Measurements from ENCODE around the gene FNBP1L. TPM values are rescaled to one million over a fixed set of nuclear protein-coding genes. Genes with fewer than 3 reads are reported as not detected.
"Not testable (repeated sequence)": the region's sequence is repeated elsewhere in the genome, so short reads cannot be mapped to it uniquely, and the experiment has no call there.

FNBP1L gene
- total RNA-seq, 1 experiment from 2014 or later = 0.41 TPM

DNA sequence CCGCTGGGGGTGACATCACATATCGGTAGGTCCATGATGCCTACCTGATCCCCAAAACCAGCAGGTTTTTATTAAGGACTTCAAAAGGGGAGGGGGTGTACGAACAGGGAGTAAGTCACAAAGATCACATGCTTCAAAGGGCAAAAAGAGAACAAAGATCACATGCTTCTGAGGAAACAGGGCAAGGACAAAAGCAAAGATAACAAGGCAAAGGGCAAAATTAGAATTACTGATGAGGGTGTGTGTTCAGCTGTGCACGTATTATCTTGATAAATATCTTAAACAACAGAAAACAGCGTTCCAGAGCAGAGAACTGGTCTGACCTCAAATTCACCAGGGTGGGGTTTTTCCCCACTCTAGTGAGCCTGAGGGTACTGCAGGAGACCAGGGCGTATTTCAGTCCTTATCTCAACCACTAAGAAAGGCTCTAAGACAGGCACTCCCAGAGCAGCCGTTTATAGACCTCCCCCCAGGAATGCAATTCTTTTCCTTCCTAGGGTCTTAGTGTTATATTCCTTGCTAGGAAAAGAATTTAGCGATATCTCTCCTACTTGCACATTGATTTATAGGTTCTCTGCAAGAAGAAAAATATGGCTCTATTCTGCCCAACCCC is 31.3 kb downstream of the FNBP1L start:
- H3K27ac ChIP-seq (ENCODE audit: low read length); H3K79me2 ChIP-seq (ENCODE audit: low read length); H3K4me2 ChIP-seq (ENCODE audit: low read depth, low read length, poor library complexity, severe bottlenecking); H3K4me3 ChIP-seq (ENCODE audit: low read length); H3K9me2 ChIP-seq (replicated peaks; ENCODE audit: insufficient read depth, low read length); H3K9ac ChIP-seq (ENCODE audit: low read length); H3K27me3 ChIP-seq (ENCODE audit: low read length); DNase-seq; H2AFZ ChIP-seq (ENCODE audit: low read length); H4K20me1 ChIP-seq (ENCODE audit: insufficient read depth, low read depth, low read length); H3K4me1 ChIP-seq (ENCODE audit: low read length); H3K36me3 ChIP-seq (ENCODE audit: insufficient read depth, low read length); H3K9me3 ChIP-seq (ENCODE audit: low read length): not testable (repeated sequence)

DNA sequence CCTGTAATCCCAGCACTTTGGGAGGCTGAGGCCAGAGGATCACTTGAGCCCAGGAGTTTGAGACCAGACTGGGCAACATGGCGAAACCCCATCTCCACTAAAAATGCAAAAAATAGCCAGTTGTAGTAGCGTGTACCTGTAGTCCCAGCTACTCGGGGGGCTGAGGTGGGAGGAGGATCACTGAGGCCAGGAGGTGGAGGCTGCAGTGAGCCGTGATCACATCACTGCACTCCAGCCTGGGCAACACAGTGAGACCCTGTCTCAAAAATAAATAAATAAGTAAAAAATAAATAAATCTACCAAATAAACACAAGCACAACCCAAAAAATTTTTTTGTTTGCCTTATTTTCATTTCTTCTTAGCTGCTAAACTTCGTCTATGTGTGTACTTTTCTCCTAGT is 34.0 kb downstream of the FNBP1L start:
- H3K9ac ChIP-seq (ENCODE audit: low read length); H3K27me3 ChIP-seq (ENCODE audit: low read length); H3K4me2 ChIP-seq (ENCODE audit: low read depth, low read length, poor library complexity, severe bottlenecking); H3K36me3 ChIP-seq (ENCODE audit: insufficient read depth, low read length); H3K79me2 ChIP-seq (ENCODE audit: low read length); H3K9me2 ChIP-seq (replicated peaks; ENCODE audit: insufficient read depth, low read length); H3K4me3 ChIP-seq (ENCODE audit: low read length); DNase-seq; H3K9me3 ChIP-seq (ENCODE audit: low read length); H2AFZ ChIP-seq (ENCODE audit: low read length); H3K27ac ChIP-seq (ENCODE audit: low read length); H3K4me1 ChIP-seq (ENCODE audit: low read length); H4K20me1 ChIP-seq (ENCODE audit: insufficient read depth, low read depth, low read length): not testable (repeated sequence)

DNA sequence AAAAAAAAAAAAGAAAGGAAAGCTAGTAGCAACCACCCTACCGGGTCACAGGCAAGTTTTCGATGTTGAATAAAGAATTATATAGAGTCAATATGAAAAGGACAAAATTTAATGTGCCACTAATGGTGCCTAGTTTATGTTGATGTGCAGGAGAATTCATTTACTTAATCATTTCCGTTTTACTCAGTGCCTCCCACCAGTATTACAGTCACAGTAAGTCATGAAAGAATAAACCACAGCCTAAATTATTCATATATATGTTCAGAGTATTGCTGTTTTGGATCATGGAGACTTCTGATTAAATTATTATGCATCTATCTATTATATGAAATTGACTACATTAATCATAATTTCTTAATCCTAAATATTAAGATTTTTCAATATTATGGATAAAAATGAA is 35.3 kb downstream of the FNBP1L start:
- Histone ChIP-seq H3K27me3 (ENCODE audit: low read length) (no peaks in the 10 kb centered on the region), H3K4me1 (ENCODE audit: low read length) (no peaks in the 10 kb centered on the region), H3K9ac (ENCODE audit: low read length) (no peak overlapping the region), H3K27ac (ENCODE audit: low read length) (no peak overlapping the region), H2AFZ (ENCODE audit: low read length) (no peak overlapping the region), H3K36me3 (ENCODE audit: insufficient read depth, low read length) (no peaks in the 10 kb centered on the region), H4K20me1 (ENCODE audit: insufficient read depth, low read depth, low read length) (no peaks in the 10 kb centered on the region), H3K4me2 (ENCODE audit: low read depth, low read length, poor library complexity, severe bottlenecking) (no peak overlapping the region), H3K9me3 (ENCODE audit: low read length) (no peaks in the 10 kb centered on the region), H3K9me2 (replicated peaks; ENCODE audit: insufficient read depth, low read length) (no peaks in the 10 kb centered on the region), H3K4me3 (ENCODE audit: low read length) (no peak overlapping the region), H3K79me2 (ENCODE audit: low read length) (no peaks in the 10 kb centered on the region)
- DNase-seq = no peak

DNA sequence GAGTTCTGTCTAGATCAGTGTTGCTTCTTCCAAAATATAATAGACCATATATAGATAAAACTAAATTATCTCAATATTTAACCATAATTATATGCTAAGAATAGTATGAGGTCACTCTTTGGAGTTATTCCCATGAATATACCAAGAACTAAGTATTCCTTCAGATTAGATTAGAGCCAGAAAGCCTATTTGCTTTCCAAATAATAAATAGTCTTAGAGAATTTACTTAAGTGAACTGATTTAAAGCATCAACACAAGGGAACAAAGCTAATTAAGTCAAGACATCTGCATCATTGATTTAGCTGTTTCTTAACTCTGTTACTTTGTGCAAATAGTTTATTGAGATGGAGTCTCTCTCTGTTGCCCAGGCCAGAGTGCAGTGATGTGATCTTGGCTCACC is 35.7 kb downstream of the FNBP1L start:
- Histone ChIP-seq H2AFZ (ENCODE audit: low read length) (no peak overlapping the region), H3K27me3 (ENCODE audit: low read length) (no peaks in the 10 kb centered on the region), H3K27ac (ENCODE audit: low read length) (no peak overlapping the region), H3K9me3 (ENCODE audit: low read length) (no peaks in the 10 kb centered on the region), H3K9ac (ENCODE audit: low read length) (no peak overlapping the region), H3K79me2 (ENCODE audit: low read length) (no peaks in the 10 kb centered on the region), H3K4me2 (ENCODE audit: low read depth, low read length, poor library complexity, severe bottlenecking) (no peak overlapping the region), H4K20me1 (ENCODE audit: insufficient read depth, low read depth, low read length) (no peaks in the 10 kb centered on the region), H3K9me2 (replicated peaks; ENCODE audit: insufficient read depth, low read length) (no peaks in the 10 kb centered on the region), H3K36me3 (ENCODE audit: insufficient read depth, low read length) (no peaks in the 10 kb centered on the region), H3K4me1 (ENCODE audit: low read length) (no peaks in the 10 kb centered on the region), H3K4me3 (ENCODE audit: low read length) (no peak overlapping the region)
- no peak for DNase-seq

DNA sequence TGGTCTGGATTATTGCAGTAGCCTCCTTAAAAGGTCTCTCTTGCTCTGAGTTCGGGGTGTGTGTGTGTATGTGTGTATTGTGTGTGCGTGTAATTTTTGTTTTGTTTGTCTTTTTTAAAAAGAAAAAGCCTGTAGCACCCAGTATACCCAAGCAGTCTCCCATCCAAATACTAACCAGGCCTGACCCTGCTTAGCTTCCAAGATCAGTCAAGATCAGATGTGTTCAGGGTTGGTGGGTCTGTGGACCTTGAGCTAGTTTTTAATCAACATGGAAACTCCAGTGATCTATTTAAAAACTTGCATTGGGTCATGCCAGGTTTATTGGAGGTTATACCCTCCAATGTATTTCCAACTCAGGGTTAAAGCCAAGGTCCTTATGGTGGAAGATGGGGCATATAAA is 40.3 kb downstream of the FNBP1L start:
- H3K9me3 ChIP-seq (ENCODE audit: low read length) = no peaks in the 10 kb centered on the region
- no peak for DNase-seq

DNA sequence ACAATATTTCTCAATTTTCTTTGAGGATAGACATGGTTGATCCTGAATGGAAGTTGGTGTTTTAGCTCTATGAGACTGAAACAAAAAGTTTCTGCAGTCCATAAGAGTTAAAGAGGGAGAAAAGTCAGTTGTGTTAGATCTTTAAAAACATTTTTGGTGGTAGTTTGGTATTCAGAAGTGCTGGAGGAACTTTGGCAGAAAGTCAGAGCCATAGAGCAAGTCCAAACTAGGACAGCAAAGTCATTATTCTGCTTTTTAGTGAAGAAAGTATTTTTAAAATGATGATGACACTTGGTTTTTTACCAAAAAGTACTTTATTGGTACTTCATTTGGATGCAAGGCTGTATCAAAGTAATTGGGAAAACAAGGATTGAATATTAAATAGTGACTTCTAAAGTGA is 41.8 kb downstream of the FNBP1L start:
- H3K4me1 ChIP-seq (ENCODE audit: low read length) = no peaks in the 10 kb centered on the region
- H3K27ac ChIP-seq (ENCODE audit: low read length) = no peak overlapping the region
- no peaks in the 10 kb centered on the region for H3K79me2 ChIP-seq (ENCODE audit: low read length)
- no peaks in the 10 kb centered on the region for H4K20me1 ChIP-seq (ENCODE audit: insufficient read depth, low read depth, low read length)
- no peak overlapping the region for H3K4me2 ChIP-seq (ENCODE audit: low read depth, low read length, poor library complexity, severe bottlenecking)
- no peak for DNase-seq
- H3K27me3 ChIP-seq (ENCODE audit: low read length) = no peaks in the 10 kb centered on the region
- no peak overlapping the region for H3K9ac ChIP-seq (ENCODE audit: low read length)
- no peaks in the 10 kb centered on the region for H3K36me3 ChIP-seq (ENCODE audit: insufficient read depth, low read length)
- H3K4me3 ChIP-seq (ENCODE audit: low read length) = no peak overlapping the region
- no peaks in the 10 kb centered on the region for H3K9me2 ChIP-seq (replicated peaks; ENCODE audit: insufficient read depth, low read length)
- H3K9me3 ChIP-seq (ENCODE audit: low read length) = no peaks in the 10 kb centered on the region
- H2AFZ ChIP-seq (ENCODE audit: low read length) = no peak overlapping the region

More for the DNA sequence above, 40.3 kb downstream of the FNBP1L start:
- no peak overlapping the region for H3K27ac ChIP-seq (ENCODE audit: low read length)
- no peak overlapping the region for H3K4me2 ChIP-seq (ENCODE audit: low read depth, low read length, poor library complexity, severe bottlenecking)
- H3K9ac ChIP-seq (ENCODE audit: low read length) = no peak overlapping the region
- no peak overlapping the region for H3K4me3 ChIP-seq (ENCODE audit: low read length)
- no peak overlapping the region for H2AFZ ChIP-seq (ENCODE audit: low read length)
- no peaks in the 10 kb centered on the region for H3K27me3 ChIP-seq (ENCODE audit: low read length)
- no peaks in the 10 kb centered on the region for H3K36me3 ChIP-seq (ENCODE audit: insufficient read depth, low read length)
- H3K9me2 ChIP-seq (replicated peaks; ENCODE audit: insufficient read depth, low read length) = no peaks in the 10 kb centered on the region
- no peaks in the 10 kb centered on the region for H3K4me1 ChIP-seq (ENCODE audit: low read length)
- no peaks in the 10 kb centered on the region for H4K20me1 ChIP-seq (ENCODE audit: insufficient read depth, low read depth, low read length)
- H3K79me2 ChIP-seq (ENCODE audit: low read length) = no peaks in the 10 kb centered on the region

DNA sequence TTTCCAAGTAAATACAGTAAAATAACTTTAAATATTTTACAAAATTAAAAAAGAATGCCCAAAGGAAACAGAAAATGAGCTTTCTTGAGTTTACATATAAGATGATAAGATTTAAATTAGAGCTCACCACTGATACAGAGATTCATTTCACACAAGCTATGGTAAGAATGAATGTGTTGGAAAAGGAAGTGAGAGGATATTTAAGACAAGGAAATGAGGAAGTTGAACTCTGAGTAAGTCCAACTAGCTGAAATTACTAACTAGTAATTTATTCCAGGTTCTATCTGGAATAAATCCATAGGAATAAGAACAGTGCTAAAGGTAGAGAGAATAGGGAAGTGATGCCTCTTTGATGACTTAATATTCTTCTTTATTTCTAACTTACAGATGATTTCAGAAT is 42.4 kb downstream of the FNBP1L start:
- no peak overlapping the region for H2AFZ ChIP-seq (ENCODE audit: low read length)
- no peak for DNase-seq

DNA sequence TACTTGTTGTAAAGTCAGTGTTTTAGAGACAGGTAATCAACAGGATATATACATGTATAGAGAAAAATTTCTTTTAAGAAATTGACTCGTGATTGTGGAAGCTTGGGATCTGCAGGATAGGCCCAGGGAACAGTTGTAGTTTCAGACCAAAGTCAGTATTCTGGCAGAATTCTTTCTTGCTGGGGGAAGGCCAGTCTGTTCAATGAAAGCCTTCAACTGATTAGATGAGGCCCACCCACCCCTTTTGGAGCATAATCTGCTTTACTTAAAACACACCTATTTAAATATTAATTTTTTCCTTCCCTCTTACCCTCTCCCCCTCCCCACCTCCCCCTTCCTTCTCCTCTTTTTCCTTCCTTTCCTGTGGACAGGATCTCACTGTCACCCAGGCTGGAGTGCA is 48.0 kb downstream of the FNBP1L start:
- Histone ChIP-seq H3K36me3 (ENCODE audit: insufficient read depth, low read length) (no peaks in the 10 kb centered on the region), H3K9me3 (ENCODE audit: low read length) (no peaks in the 10 kb centered on the region), H3K79me2 (ENCODE audit: low read length) (no peaks in the 10 kb centered on the region), H3K27ac (ENCODE audit: low read length) (no peak overlapping the region), H3K27me3 (ENCODE audit: low read length) (no peaks in the 10 kb centered on the region), H3K9me2 (replicated peaks; ENCODE audit: insufficient read depth, low read length) (no peaks in the 10 kb centered on the region), H3K4me2 (ENCODE audit: low read depth, low read length, poor library complexity, severe bottlenecking) (no peak overlapping the region), H3K9ac (ENCODE audit: low read length) (no peak overlapping the region), H4K20me1 (ENCODE audit: insufficient read depth, low read depth, low read length) (no peaks in the 10 kb centered on the region), H3K4me1 (ENCODE audit: low read length) (no peaks in the 10 kb centered on the region), H2AFZ (ENCODE audit: low read length) (no peak overlapping the region), H3K4me3 (ENCODE audit: low read length) (no peak overlapping the region)
- DNase-seq = no peak

More for the DNA sequence above, 42.4 kb downstream of the FNBP1L start:
- no peaks in the 10 kb centered on the region for H3K27me3 ChIP-seq (ENCODE audit: low read length)
- no peaks in the 10 kb centered on the region for H3K9me3 ChIP-seq (ENCODE audit: low read length)
- H3K4me1 ChIP-seq (ENCODE audit: low read length) = no peaks in the 10 kb centered on the region
- H4K20me1 ChIP-seq (ENCODE audit: insufficient read depth, low read depth, low read length) = no peaks in the 10 kb centered on the region
- H3K27ac ChIP-seq (ENCODE audit: low read length) = no peak overlapping the region
- H3K9me2 ChIP-seq (replicated peaks; ENCODE audit: insufficient read depth, low read length) = no peaks in the 10 kb centered on the region
- no peak overlapping the region for H3K4me2 ChIP-seq (ENCODE audit: low read depth, low read length, poor library complexity, severe bottlenecking)
- H3K36me3 ChIP-seq (ENCODE audit: insufficient read depth, low read length) = no peaks in the 10 kb centered on the region
- H3K79me2 ChIP-seq (ENCODE audit: low read length) = no peaks in the 10 kb centered on the region
- H3K4me3 ChIP-seq (ENCODE audit: low read length) = no peak overlapping the region
- no peak overlapping the region for H3K9ac ChIP-seq (ENCODE audit: low read length)

DNA sequence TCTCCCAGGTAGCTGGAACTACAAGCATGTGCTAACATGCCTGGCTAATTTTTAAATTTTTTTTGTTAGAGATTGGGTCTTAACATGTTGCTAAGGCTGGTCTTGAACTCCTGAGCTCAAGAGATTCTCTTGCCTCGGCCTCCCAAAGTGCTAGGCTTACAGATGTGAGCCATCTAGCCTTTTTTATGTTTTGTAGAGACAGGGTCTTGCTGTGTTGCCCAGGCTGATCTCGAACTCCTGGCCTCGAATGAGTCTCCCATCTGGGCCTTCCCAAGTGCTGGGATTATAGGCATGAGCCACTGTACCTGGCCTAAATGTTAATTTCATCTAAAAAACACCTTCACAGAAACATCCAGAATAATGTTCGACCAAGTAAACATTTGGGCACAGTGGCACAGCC is 48.6 kb downstream of the FNBP1L start:
- no peak for DNase-seq
- no peaks in the 10 kb centered on the region for H3K36me3 ChIP-seq (ENCODE audit: insufficient read depth, low read length)
- H3K27me3 ChIP-seq (ENCODE audit: low read length) = no peaks in the 10 kb centered on the region
- H3K4me2 ChIP-seq (ENCODE audit: low read depth, low read length, poor library complexity, severe bottlenecking) = no peak overlapping the region
- no peaks in the 10 kb centered on the region for H3K4me1 ChIP-seq (ENCODE audit: low read length)
- H3K9me3 ChIP-seq (ENCODE audit: low read length) = no peaks in the 10 kb centered on the region
- no peak overlapping the region for H3K4me3 ChIP-seq (ENCODE audit: low read length)
- no peaks in the 10 kb centered on the region for H3K79me2 ChIP-seq (ENCODE audit: low read length)
- no peak overlapping the region for H2AFZ ChIP-seq (ENCODE audit: low read length)
- H3K9me2 ChIP-seq (replicated peaks; ENCODE audit: insufficient read depth, low read length) = no peaks in the 10 kb centered on the region
- no peaks in the 10 kb centered on the region for H4K20me1 ChIP-seq (ENCODE audit: insufficient read depth, low read depth, low read length)
- H3K27ac ChIP-seq (ENCODE audit: low read length) = no peak overlapping the region
- H3K9ac ChIP-seq (ENCODE audit: low read length) = no peak overlapping the region
